ENCODE data around the gene KRTAP20-4.

The KRTAP20-4 gene

DNA sequence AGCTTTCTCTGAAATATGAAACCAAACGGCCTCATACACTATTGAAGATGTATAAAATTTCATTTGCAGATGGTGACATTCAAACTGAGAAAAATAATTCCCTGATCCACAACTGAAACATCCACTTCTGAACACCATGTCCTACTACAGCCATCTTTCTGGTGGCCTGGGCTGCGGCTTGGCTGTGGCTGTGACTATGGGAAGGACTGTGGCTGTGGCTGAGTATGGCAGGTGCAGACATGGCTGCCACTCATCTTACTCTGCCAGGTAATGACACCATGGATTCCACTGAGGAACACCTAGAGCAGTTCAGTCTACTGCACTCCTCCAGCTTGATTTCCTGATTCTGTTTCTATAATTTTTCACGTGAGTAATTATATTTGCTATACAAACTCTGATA lies at the start of gene KRTAP20-4:
Gene KRTAP20-4 (plus strand): TSS at position 106 of the 400 bp plus-strand sequence.
- no peak for DNase-seq (ENCODE audit: low read depth in 2 of 2)

DNA sequence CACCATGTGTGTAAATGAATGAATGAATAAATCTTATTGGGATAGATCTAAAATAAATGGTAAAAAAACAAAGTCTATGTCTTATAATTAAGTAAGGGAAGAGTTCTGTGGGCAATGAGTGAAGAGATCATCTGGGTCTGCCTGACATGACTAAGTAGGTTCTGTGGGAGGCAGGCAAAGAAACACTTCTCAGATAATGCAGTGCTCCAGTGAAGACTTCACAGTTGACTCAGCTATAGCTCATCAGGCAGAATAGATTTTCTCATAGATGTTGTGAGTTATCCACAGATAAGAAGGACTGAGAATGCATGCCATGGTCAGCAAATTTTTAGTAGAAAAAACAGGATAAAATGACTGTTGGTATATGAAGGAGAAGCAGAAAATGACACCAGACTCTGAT lies 42.7 kb upstream of the KRTAP20-4 start:
- no peak for DNase-seq (ENCODE audit: low read depth in 2 of 2)

DNA sequence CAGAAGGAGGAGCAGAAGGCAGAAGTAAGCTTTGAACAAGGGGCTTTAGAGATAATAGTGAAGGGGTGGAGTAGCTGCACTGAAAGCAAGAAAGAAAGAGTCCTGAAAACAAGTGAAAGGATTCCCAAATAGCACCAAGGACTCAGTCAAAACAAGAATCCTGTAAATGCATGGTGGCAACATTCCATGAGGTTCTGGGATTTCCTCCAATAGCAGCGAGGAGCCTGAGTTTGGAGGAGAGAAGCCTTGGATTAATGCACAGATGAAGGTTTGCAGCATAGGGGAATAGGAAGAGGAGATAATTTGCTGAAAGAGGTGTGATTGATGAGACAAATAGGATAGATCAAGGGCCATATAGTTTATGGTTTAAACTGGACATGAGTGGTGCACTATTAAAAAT lies 41.1 kb upstream of the KRTAP20-4 start:
- DNase-seq (ENCODE audit: low read depth in 2 of 2) = no peak

DNA sequence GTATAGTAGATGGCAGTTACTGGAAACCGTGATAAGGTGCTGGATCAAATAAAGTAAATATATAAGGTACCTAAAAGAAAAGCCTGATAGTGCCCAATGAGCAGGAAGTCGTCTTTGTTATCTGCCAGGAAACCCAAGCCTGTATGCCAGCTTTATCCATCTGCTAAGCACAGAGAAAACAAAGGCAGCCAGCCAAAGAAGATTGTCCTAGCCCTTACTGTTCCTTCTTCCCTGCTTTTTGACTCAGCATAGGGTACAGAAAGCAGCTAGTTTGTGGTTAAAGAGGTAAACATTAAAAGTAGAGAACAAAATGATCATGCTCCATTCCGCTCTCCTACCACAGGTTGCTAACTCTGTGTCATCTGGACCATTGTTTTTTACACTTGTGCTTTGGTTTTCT lies 40.3 kb upstream of the KRTAP20-4 start:
- DNase-seq (ENCODE audit: low read depth in 2 of 2) = no peak

DNA sequence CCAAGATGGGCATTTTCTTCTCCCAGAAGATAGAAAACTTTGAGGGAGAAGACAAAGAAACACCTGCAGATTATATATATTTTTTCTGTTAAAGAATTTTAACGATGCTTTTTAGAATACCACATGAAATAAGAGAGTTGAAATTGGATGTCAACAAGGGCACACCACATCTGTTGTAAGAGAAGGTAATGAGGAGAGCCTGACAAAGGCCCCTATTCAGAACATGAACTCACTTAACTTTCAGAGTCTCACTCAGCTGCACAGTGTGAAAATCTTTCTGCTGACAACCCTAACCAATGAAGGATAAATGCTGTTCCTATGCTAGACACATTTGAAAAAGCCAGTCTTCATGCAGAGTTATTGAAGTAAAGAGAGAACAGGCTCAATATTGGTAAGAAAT lies 37.6 kb upstream of the KRTAP20-4 start:
- no peak for DNase-seq (ENCODE audit: low read depth in 2 of 2)

DNA sequence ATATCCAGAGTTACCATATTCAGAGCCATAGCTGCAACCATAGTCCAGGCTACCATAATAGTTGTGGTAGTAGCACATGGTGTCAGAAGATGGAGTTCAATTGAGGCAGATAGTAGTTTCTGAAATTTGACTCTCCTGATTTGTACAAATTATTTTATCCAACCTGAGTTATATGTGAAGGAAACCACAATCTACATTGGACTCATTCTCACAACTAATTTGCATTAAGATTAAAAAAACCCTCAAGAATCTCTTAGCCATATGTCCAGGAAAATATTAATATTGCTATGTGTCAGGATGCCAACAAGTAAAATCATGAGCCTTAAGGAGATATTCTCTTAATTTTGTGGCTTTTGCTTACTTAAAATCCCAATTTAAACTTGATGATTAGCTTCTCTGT lies 30.1 kb upstream of the KRTAP20-4 start, which contains the start of gene KRTAP22-2:
Gene KRTAP22-2 (minus strand): TSS at position 101 of the 400 bp plus-strand sequence.
- no peak for DNase-seq (ENCODE audit: low read depth in 2 of 2)

DNA sequence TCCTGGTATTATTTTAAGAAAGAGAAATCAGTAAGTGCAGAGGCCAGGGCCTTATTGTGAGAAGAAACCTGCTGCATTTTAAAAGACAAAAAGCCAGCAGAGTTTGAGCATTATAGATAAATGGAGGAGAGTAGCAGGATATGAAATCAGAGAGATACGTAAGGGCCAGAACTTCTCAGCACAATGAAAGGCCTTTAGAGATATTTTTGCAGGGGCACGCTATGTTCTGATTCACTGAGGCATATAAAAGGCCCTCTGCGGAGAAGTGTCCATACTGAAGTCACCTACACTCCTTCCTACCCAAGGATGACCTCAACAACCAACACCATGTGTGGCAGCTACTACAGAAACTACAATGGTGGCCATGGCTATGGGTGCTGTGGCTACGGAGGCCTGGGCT lies 28.3 kb upstream of the KRTAP20-4 start, which contains the start of gene KRTAP6-3:
Gene KRTAP6-3 (plus strand): TSS at position 301 of the 400 bp plus-strand sequence. CDS start 6 bp downstream, at position 307.
- no peak for DNase-seq (ENCODE audit: low read depth in 2 of 2)

DNA sequence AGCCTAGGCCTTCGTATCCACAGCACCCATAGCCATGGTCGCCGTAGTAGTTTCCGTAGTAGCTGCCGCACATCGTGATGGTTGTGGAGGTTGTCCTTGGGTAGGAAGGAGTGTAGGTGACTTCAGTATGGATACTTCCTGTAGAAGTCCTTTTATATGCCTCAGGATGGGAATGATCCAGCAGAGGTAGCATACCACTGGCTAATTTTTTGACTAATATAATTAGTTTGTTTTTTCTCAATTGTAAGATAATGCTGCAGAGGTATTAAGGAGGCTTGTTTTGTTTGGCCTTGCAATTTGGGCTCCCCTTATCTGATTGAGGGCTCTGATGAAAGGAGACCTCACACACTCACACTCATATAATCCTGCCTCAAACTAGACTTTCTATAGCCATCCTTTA lies 21.6 kb upstream of the KRTAP20-4 start, which contains the start of gene KRTAP6-2:
Gene KRTAP6-2 (minus strand): TSS at position 101 of the 400 bp plus-strand sequence. CDS start 28 bp downstream, at position 73.
- no peak for DNase-seq (ENCODE audit: low read depth in 2 of 2)

DNA sequence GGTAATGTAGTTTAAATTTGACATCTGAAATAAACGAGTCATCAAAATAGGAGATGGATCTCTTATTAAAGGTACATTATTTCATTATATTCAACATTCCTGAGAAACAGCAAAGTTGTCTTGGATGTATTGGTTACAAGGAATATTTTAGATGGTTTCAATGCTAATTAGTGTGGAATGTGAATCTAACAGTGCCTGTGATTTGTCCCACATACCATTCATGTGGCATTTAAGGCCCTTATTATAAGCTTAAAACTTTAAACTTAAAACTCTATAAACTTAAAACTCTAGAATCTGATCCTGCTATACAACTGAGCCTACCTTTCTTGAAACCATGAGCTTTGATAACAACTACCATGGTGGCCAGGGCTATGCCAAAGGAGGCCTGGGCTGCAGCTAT lies 19.6 kb upstream of the KRTAP20-4 start, which contains the start of gene KRTAP22-1:
Gene KRTAP22-1 (plus strand): TSS at position 301 of the 400 bp plus-strand sequence.
- no peak for DNase-seq (ENCODE audit: low read depth in 2 of 2)

DNA sequence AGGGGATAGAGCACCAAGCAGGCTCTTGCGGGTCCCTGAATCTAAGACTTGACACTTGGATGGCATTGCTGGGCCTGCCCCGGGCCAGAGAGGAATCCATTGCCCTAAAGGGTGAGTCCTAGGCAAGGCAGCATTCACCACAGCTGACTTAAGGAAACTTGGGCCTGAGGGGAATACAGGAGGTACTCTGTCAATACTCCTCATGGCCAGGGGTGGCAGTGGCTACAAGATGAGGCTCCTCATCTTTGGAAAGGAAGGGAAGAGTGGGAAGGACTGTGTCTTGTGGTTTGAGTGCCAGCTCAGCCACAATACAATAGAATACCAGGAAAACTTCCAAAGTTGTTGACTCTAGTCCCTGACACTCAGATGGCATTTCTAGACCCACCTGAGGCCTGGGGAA lies 14.5 kb upstream of the KRTAP20-4 start:
- no peak for DNase-seq (ENCODE audit: low read depth in 2 of 2)

DNA sequence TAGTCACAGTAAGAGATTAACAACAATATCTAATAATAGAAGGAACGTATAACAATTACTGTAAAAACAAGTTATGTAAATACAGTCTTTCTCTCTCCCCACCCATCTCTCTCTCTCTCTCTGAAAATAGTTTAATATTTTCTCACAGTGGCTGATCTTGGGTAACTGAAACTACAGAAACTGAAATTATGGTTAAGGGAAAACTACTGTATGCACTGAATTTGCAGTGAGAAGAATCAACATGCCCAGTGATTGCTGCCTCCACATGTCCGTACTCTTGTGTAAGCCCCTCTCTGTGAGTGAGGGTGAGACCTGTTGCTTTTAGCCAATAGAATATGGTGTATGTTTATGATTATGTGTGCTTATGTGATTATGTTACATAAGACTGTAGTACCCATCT lies 8.3 kb upstream of the KRTAP20-4 start:
- no peak for DNase-seq (ENCODE audit: low read depth in 2 of 2)

DNA sequence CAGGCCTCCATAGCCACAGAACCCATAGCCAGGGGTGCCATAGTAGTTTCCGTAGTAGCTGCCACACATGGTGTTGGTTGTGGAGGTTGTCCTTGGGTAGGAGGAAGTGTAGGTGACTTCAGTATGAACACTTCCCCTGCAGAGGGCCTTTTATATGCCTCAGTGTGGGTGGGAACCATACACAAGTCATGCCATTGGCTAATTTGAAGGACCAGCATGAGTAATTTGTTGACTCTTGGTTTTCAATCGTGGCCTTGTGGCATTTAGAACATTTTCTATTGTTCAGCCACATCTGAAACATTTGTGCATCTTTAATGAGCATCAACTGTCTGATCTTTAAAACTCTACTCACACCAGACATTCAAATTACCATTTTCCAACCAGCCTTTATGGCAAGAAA lies 6.6 kb upstream of the KRTAP20-4 start, which contains the start of gene KRTAP6-1:
Gene KRTAP6-1 (minus strand): TSS at position 95 of the 400 bp plus-strand sequence. CDS start 26 bp downstream, at position 69.
- DNase-seq (ENCODE audit: low read depth in 2 of 2) = no peak

DNA sequence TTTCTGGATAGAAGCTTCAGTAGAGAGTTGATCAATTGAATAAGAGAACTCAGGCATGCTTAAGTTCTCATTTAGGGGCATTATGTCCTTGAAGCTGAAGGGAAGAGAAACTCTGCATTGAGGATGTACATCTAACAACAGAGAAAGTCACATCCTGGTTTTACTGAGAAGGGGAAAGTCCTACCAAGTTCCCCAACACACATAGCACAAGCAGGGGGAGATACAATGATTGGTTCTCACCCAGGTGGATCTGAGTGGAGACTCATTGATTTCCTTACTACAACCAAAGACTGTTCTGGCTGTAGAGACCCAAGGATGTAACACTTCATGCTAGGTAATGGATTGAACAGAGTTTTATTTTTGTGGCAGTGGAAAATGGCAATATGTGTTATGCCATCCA lies 5.2 kb upstream of the KRTAP20-4 start:
- no peak for DNase-seq (ENCODE audit: low read depth in 2 of 2)

DNA sequence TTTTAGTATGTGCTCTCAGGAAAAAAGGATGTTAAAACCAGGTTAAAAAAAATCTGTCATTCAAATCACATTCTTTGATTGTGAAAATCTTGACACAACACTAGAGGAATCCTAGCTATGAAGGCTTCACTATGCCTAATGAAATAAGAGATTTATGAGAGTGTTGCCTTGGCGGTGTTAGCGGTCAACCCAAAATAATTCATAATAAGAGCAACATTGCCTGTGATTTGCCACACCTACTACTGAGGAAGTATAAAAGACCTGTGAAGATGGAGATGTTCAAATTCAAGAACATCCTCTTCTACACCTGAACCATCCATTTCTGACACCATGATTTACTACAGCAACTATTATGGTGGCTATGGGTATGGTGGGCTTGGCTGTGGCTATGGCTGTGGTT lies 4.3 kb upstream of the KRTAP20-4 start, which contains the start of gene KRTAP20-1:
Gene KRTAP20-1 (plus strand): TSS at position 301 of the 400 bp plus-strand sequence. CDS start 30 bp downstream, at position 331.
- no peak for DNase-seq (ENCODE audit: low read depth in 2 of 2)

DNA sequence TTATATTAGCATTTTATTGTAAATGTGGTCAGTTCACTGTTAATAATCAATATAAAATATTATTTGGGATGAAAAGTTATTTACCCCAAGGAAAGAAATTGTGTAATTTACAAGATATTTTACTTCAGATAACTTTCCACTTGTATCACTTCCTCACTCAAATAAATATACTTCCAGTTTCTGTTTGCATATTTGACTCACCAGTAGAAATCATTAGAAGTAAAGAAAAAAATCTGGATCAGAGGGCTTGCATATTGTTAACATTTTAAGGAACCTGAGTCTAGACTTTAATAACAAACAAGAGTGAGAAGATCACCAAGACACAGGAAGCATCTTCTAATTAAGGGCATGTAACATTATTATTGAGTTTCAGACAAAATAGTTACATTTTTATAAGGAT lies 347 bp upstream of the KRTAP20-4 start:
- no peak for DNase-seq (ENCODE audit: low read depth in 2 of 2)

DNA sequence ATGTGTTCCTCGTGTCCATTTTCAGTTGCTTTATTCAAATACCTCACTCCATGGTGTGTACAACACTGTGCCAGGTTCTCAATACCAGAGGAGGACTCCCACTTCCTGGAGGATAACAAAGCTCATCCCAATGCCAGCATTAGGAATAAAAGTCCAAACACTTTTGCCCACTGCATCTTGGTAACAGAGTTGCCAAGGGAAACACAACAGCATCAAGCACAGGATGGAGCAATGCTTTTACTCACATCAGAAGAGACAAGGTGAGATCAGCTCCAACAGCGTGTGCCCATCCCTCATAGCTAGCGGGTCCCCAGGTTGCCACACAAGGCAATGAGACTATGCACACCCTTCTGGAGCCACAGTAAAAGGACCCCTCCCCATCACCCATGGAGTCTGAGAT lies 2.9 kb downstream of the KRTAP20-4 start:
- DNase-seq (ENCODE audit: low read depth in 2 of 2) = no peak

DNA sequence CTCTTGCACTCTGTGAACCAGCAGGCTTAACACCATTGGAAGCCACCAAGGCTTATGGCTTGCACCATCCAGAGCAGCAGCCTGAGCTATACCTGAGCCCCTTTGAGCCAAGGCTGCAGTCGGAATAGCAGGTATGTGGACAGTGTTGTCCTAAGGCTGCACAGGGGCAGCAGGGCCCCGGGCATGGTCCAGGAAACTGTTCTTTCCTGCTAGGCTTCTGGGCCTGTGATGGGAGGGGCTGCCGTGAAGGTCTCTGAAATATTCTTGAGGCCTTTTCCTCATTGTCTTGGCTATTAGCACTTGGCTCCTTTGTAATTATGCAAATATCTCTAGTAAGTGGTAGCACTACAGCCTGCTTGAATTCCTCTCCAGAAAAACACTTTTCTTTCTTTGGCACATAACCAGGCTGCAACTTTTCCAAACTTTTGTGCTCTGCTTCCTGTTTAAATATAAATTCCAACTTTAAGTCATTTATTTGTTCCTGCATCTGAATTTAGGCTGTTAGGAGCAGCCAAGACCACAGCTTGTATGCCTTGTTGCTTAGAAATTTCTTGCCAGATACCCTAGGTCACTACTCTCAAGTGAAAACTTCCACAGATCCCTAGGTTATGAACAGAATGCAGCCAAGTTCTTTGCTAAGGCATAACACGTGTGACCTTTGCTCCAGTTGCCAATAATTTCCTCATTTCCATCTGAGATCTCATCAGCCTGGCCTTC lies 5.2 kb downstream of the KRTAP20-4 start:
- no peak for DNase-seq (ENCODE audit: low read depth in 2 of 2)

DNA sequence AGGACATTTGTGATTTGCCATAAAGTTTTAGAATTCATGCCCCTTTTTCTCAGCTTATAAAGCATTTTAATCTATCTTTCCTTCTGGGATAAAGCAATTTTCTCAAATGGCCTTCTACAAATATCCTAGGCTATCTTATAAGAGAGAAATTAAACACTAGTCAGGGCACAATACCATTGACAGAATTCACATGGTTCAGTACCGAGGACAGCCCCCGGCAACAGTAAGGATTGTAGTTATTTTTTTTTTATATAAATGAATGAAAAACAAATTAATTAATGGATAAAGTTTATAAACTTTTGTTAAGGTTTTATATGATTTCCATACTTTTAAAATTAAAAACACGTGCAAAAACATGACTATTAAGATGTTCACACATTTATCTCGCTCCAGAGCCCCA lies 7.7 kb downstream of the KRTAP20-4 start:
- no peak for DNase-seq (ENCODE audit: low read depth in 2 of 2)

DNA sequence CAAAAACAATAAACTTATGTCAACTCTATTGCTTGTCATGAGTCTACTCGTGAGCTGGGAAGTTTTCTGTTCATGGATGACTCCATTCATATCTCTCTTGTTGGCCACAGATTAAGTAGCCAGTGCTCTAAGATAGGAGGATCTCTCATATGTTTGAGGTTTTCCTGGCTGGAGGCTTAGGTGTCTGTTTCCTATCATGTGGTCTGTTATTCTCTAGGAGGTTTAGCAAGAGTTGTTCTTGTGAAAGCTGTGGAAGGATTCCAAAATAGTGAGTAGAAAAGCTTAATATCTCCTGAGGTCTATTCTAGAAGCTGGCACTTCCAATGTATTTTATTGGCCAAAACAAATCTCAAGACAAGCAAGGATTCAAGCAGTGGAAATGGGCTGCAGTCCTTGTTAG lies 8.8 kb downstream of the KRTAP20-4 start:
- no peak for DNase-seq (ENCODE audit: low read depth in 2 of 2)

DNA sequence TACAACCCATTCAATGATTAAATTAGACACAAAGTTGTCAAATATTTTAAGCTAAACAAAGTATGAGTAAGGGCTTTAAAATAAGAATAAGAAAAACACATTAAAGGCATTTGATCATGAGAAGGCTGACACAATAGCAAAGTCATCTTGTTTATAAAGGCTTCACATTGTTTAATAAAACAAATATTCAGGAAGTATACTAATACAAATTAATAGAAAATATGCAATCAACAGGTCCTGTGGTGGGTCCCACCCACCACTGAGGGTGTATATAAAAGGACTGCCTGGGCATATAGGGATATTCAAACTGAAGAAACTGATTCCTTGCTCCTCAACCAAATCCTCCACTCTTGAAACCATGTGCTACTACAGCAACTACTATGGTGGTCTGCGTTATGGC lies 14.5 kb downstream of the KRTAP20-4 start, which contains the start of gene KRTAP20-2:
Gene KRTAP20-2 (plus strand): TSS at position 301 of the 400 bp plus-strand sequence. CDS start 58 bp downstream, at position 359.
- DNase-seq (ENCODE audit: low read depth in 2 of 2) = no peak

DNA sequence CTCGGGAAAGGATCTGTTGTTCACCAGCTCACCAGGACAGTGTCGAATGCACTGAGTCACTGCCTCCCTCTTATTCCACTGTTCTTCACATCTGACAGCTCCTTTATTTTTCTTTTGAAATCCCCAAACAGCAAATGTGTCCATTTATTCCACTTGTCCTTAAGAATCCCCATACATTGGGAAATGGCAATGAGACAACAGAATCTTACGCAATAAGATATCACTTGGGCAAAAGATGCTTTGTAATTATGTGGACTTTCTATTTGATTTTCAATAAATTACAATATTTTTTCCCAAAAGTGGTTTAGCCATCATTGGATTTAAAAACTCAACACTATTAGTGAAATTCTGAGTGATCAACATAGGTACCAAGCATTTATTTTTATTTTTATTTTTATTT lies 18.3 kb downstream of the KRTAP20-4 start:
- no peak for DNase-seq (ENCODE audit: low read depth in 2 of 2)

DNA sequence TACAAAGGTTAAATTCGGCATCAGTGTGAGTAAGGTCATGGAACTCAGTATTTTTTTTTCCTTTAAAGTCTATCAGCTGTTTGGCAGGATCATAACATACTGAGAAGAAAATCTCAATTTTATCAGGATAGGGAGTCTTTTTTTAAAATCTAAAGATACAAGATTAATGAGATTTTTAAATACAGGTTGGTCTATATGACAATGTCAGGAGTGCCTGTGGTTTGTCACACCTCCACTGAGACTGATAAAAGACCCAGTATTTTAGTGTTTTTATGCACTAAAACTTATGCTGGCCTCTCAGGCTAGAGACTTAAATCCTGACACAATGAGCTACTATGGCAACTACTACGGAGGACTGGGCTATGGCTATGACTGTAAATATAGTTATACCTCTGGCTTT lies 22.1 kb downstream of the KRTAP20-4 start, which contains the start of gene KRTAP20-3:
Gene KRTAP20-3 (plus strand): TSS at position 301 of the 400 bp plus-strand sequence.
- no peak for DNase-seq (ENCODE audit: low read depth in 2 of 2)

DNA sequence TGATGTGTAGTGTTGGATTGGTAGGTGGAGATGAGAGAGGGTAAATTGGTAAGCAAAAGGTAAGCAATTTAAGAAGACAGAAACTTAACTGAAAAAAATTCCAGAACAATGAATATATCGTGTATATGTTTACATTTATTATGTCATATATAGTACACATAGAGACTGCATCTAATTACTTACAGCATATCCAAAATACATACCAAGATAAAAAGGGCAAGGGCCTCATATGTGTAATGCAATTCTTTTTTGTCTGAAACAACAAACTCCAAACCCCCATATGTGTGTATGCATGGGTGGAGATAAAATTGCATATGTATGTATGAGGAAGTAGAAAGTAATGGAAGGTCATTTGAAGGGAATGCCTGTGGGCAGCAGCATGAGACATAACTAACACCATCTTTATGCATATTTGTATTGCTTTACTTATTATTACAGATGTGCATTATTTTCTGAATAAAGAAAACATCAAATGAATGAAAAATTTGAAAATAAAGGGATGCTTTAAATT lies 26.5 kb downstream of the KRTAP20-4 start:
- DNase-seq (ENCODE audit: low read depth in 2 of 2) = no peak
